ENCODE data around the gene SERF2. TPM values are rescaled to one million over a fixed set of nuclear protein-coding genes. Genes with fewer than 3 reads are reported as not detected.

The SERF2 gene
- total RNA-seq, 4 donors from 2014 or later: 647 to 897 (median 711) TPM

GRCh38 chr15:43751885-43752284 is 40.2 kb upstream of the SERF2 start:
- H3K27me3 ChIP-seq: no peaks in the 10 kb centered on the region
- no peak overlapping the region for H3K27ac ChIP-seq
- TF ChIP-seq CTCF (IDR thresholded peaks at IDR 0.05) (no peak), POLR2A (IDR thresholded peaks at IDR 0.05) (no peak)
- no peak for DNase-seq
- H3K4me3 ChIP-seq: no peak overlapping the region
- peaks cover 0 to 35% (median 0%) of the 10 kb centered on the region in 3 donors for H3K36me3 ChIP-seq
- H3K4me1 ChIP-seq: peaks cover 0 to 39% (median 19%) of the 10 kb centered on the region in 4 donors
- H3K9me3 ChIP-seq: no peaks in the 10 kb centered on the region

- Histone ChIP-seq H3K4me1 (no peaks in the 10 kb centered on the region), H3K36me3 (peaks cover 4 to 98% (median 8%) of the 10 kb centered on the region in 3 donors), H3K27ac (no peak overlapping the region), H3K9me3 (no peaks in the 10 kb centered on the region), H3K4me3 (no peak overlapping the region), H3K27me3 (no peaks in the 10 kb centered on the region)
- no peak for TF ChIP-seq CTCF (IDR thresholded peaks at IDR 0.05)
- no peak for TF ChIP-seq POLR2A (IDR thresholded peaks at IDR 0.05)
- no peak for DNase-seq
Observed at GRCh38 chr15:43762824-43763223, 29.3 kb upstream of the SERF2 start.

- peaks cover 4 to 98% (median 8%) of the 10 kb centered on the region in 3 donors for H3K36me3 ChIP-seq
- no peaks in the 10 kb centered on the region for H3K4me1 ChIP-seq
- no peak overlapping the region for H3K4me3 ChIP-seq
- H3K27ac ChIP-seq: no peak overlapping the region
- no peaks in the 10 kb centered on the region for H3K27me3 ChIP-seq
- no peak for TF ChIP-seq POLR2A (IDR thresholded peaks at IDR 0.05)
- no peak for TF ChIP-seq CTCF (IDR thresholded peaks at IDR 0.05)
- no peaks in the 10 kb centered on the region for H3K9me3 ChIP-seq
- no peak for DNase-seq
Observed at GRCh38 chr15:43763819-43764446, 28.2 kb upstream of the SERF2 start.

GRCh38 chr15:43769584-43770228 is 22.4 kb upstream of the SERF2 start:
- Histone ChIP-seq H3K9me3 (no peaks in the 10 kb centered on the region), H3K36me3 (peaks cover 2 to 98% (median 4%) of the 10 kb centered on the region in 3 donors), H3K4me3 (no peak overlapping the region), H3K27ac (no peak overlapping the region), H3K4me1 (peaks cover 0 to 10% (median 0%) of the 10 kb centered on the region in 4 donors), H3K27me3 (no peaks in the 10 kb centered on the region)
- TF ChIP-seq CTCF (IDR thresholded peaks at IDR 0.05) (peak; percentile 61 to 86 (median 76)), POLR2A (IDR thresholded peaks at IDR 0.05) (no peak)
- DNase-seq: peak; percentile 55 to 85 (median 72)

GRCh38 chr15:43771816-43772215 is 20.3 kb upstream of the SERF2 start:
- peaks cover 0 to 77% (median 4%) of the 10 kb centered on the region in 3 donors for H3K36me3 ChIP-seq
- no peak overlapping the region for H3K4me3 ChIP-seq
- no peak for TF ChIP-seq CTCF (IDR thresholded peaks at IDR 0.05)
- TF ChIP-seq POLR2A (IDR thresholded peaks at IDR 0.05): no peak
- peaks cover 0 to 16% (median 3%) of the 10 kb centered on the region in 4 donors for H3K4me1 ChIP-seq
- H3K9me3 ChIP-seq: no peaks in the 10 kb centered on the region
- H3K27ac ChIP-seq: peak overlapping the region in 2 of 4 donors; percentile 13 to 36
- no peak for DNase-seq
- H3K27me3 ChIP-seq: no peaks in the 10 kb centered on the region
